K562 (cell line): ENCODE results near the gene MT2A. TPM values are rescaled to one million over a fixed set of nuclear protein-coding genes. Genes with fewer than 3 reads are reported as not detected.

Experiments used
- CBFA2T3 ChIP-seq: fragments of 450-650 bp; IDR thresholded peaks from 2 replicates; pipeline ENCODE4 v1.6.1; 2017
- EP300 ChIP-seq: IDR thresholded peaks from 2 replicates; pipeline ENCODE4 v1.6.1; 2012; ENCODE audit warnings: low read length, improper control_type of control experiment
- GTF2E2 ChIP-seq: fragments of 200-800 bp; sonication (Bioruptor generic); IDR thresholded peaks from 2 replicates; pipeline ENCODE4 v1.6.1; 2016; ENCODE audit warnings: missing genetic modification characterization, missing compliant biosample characterization
- KLF1 ChIP-seq: fragments of 450-650 bp; IDR thresholded peaks from 2 replicates; pipeline ENCODE4 v1.6.1; 2016; ENCODE audit warnings: missing genetic modification characterization, missing compliant biosample characterization
- MAFK ChIP-seq: IDR thresholded peaks from 2 replicates; pipeline ENCODE4 v1.6.1; 2011; ENCODE audit warnings: low read length, improper control_type of control experiment
- MCM7 ChIP-seq, 2 experiments: fragments of 450-650 bp; IDR thresholded peaks; 2 replicates each; pipeline ENCODE4 v1.6.1; 2016 to 2018
- MEIS2 ChIP-seq: fragments of 450-650 bp; IDR thresholded peaks from 2 replicates; pipeline ENCODE4 v1.6.1; 2014; ENCODE audit warnings: mild to moderate bottlenecking; ENCODE audit not compliant: partially characterized antibody
- NCOA2 ChIP-seq, 2 experiments: fragments of 450-650 bp; IDR thresholded peaks; 2 replicates each; pipeline ENCODE4 v1.6.1; 2018; ENCODE audit warnings: mild to moderate bottlenecking in 2 of 2, moderate library complexity in 1 of 2; ENCODE audit not compliant: partially characterized antibody in 2 of 2
- NELFE ChIP-seq: IDR thresholded peaks from 2 replicates; pipeline ENCODE4 v1.6.1; 2011; ENCODE audit warnings: mild to moderate bottlenecking; ENCODE audit not compliant: insufficient read depth, insufficient read length
- PHTF2 ChIP-seq: fragments of 250-450 bp; sonication (Bioruptor Pico); IDR thresholded peaks from 2 replicates; pipeline ENCODE4 v1.5.0; 2021; ENCODE audit warnings: mild to moderate bottlenecking
- SRSF1 ChIP-seq: fragments of 200-400 bp; formaldehyde crosslinking; IDR thresholded peaks from 2 replicates; pipeline ENCODE4 v1.6.1; 2017; ENCODE audit warnings: mild to moderate bottlenecking, low read depth, low read length, moderate library complexity
- ZNF175 ChIP-seq: fragments of 200-800 bp; sonication (Bioruptor generic); IDR thresholded peaks from 2 replicates; pipeline ENCODE4 v1.6.1; 2016; ENCODE audit warnings: low read depth, mild to moderate bottlenecking, missing genetic modification characterization, missing compliant biosample characterization
- ZNF41 ChIP-seq: fragments of 250-450 bp; sonication (Bioruptor Pico); conservative IDR thresholded peaks from 2 replicates; pipeline ENCODE4 v1.4.0; 2020; ENCODE audit warnings: mild to moderate bottlenecking
- polyA plus RNA-seq, 8 experiments: library from polyadenylated mRNA; depleted of rRNA in 4 of 8; stranded (reverse) in 5 of 8; unstranded in 3 of 8; fragments of >200 nt; fragmentation: Nextera tagmentation in 2 of 8; fragmentation: Illumina TruSeq in 1 of 8; extraction: Ambion mirVana in 2 of 8; extraction: Trizol in 1 of 8; gene quantifications; 2 replicates each; pipeline versions ENCODE4 v1.2.1 to v1.2.3, GENCODE V29; 2011 to 2014; ENCODE audit warnings: inconsistent platforms in 1 of 8, missing spikeins in 1 of 8
- total RNA-seq, 7 experiments: library from RNA; depleted of rRNA in 6 of 7; stranded (reverse); fragments of >200 nt in 6 of 7; fragmentation: Illumina TruSeq in 2 of 7; extraction: Trizol in 2 of 7; gene quantifications; 2 replicates each; pipeline versions ENCODE4 v1.2.1 to v1.2.3, GENCODE V29; 2011 to 2021; ENCODE audit warnings: low replicate concordance in 1 of 7
- TF ChIP-seq, protein P1 (sequence below): fragments of 450-650 bp; IDR thresholded peaks from 2 replicates; pipeline ENCODE4 v1.6.1; 2016; ENCODE audit warnings: mild to moderate bottlenecking, moderate library complexity
- TF ChIP-seq, protein P2 (sequence below): fragments of 250-450 bp; sonication (Bioruptor Pico); IDR thresholded peaks from 2 replicates; pipeline ENCODE4 v1.5.0; 2021

Gene MT2A
- total and polyA plus RNA-seq, 9 of the 15 experiments (the other 6 are each of a cell fraction or from before 2014, with no cell fraction given), result 2.0 to 16.9 (median 8.5) TPM

GRCh38 chr16:56608043-56608875 is at the start of gene MT2A (continued):
- TF ChIP-seq NCOA2 (IDR thresholded peaks at IDR 0.05; ENCODE audit: partially characterized antibody in 2 of 2) (no peak), EP300 (0 out of 2 replicates have a peak, but pooled peaks have one; percentile 24), NELFE (no peak), CBFA2T3 (peak; percentile 14; the same call in 1 of the 2 replicates), SRSF1 (no peak), GTF2E2 (tag) (no peak), ZNF175 (CRISPR knock-in tag) (no peak), PHTF2 (CRISPR knock-in tag) (no peak), MAFK (peak; percentile 18; the same call in 1 of the 2 replicates), MCM7 (IDR thresholded peaks at IDR 0.05) (no peak), KLF1 (tag) (no peak), ZNF41 (CRISPR knock-in tag) (no peak), MEIS2 (no peak)
- TF ChIP-seq, protein P1, sequence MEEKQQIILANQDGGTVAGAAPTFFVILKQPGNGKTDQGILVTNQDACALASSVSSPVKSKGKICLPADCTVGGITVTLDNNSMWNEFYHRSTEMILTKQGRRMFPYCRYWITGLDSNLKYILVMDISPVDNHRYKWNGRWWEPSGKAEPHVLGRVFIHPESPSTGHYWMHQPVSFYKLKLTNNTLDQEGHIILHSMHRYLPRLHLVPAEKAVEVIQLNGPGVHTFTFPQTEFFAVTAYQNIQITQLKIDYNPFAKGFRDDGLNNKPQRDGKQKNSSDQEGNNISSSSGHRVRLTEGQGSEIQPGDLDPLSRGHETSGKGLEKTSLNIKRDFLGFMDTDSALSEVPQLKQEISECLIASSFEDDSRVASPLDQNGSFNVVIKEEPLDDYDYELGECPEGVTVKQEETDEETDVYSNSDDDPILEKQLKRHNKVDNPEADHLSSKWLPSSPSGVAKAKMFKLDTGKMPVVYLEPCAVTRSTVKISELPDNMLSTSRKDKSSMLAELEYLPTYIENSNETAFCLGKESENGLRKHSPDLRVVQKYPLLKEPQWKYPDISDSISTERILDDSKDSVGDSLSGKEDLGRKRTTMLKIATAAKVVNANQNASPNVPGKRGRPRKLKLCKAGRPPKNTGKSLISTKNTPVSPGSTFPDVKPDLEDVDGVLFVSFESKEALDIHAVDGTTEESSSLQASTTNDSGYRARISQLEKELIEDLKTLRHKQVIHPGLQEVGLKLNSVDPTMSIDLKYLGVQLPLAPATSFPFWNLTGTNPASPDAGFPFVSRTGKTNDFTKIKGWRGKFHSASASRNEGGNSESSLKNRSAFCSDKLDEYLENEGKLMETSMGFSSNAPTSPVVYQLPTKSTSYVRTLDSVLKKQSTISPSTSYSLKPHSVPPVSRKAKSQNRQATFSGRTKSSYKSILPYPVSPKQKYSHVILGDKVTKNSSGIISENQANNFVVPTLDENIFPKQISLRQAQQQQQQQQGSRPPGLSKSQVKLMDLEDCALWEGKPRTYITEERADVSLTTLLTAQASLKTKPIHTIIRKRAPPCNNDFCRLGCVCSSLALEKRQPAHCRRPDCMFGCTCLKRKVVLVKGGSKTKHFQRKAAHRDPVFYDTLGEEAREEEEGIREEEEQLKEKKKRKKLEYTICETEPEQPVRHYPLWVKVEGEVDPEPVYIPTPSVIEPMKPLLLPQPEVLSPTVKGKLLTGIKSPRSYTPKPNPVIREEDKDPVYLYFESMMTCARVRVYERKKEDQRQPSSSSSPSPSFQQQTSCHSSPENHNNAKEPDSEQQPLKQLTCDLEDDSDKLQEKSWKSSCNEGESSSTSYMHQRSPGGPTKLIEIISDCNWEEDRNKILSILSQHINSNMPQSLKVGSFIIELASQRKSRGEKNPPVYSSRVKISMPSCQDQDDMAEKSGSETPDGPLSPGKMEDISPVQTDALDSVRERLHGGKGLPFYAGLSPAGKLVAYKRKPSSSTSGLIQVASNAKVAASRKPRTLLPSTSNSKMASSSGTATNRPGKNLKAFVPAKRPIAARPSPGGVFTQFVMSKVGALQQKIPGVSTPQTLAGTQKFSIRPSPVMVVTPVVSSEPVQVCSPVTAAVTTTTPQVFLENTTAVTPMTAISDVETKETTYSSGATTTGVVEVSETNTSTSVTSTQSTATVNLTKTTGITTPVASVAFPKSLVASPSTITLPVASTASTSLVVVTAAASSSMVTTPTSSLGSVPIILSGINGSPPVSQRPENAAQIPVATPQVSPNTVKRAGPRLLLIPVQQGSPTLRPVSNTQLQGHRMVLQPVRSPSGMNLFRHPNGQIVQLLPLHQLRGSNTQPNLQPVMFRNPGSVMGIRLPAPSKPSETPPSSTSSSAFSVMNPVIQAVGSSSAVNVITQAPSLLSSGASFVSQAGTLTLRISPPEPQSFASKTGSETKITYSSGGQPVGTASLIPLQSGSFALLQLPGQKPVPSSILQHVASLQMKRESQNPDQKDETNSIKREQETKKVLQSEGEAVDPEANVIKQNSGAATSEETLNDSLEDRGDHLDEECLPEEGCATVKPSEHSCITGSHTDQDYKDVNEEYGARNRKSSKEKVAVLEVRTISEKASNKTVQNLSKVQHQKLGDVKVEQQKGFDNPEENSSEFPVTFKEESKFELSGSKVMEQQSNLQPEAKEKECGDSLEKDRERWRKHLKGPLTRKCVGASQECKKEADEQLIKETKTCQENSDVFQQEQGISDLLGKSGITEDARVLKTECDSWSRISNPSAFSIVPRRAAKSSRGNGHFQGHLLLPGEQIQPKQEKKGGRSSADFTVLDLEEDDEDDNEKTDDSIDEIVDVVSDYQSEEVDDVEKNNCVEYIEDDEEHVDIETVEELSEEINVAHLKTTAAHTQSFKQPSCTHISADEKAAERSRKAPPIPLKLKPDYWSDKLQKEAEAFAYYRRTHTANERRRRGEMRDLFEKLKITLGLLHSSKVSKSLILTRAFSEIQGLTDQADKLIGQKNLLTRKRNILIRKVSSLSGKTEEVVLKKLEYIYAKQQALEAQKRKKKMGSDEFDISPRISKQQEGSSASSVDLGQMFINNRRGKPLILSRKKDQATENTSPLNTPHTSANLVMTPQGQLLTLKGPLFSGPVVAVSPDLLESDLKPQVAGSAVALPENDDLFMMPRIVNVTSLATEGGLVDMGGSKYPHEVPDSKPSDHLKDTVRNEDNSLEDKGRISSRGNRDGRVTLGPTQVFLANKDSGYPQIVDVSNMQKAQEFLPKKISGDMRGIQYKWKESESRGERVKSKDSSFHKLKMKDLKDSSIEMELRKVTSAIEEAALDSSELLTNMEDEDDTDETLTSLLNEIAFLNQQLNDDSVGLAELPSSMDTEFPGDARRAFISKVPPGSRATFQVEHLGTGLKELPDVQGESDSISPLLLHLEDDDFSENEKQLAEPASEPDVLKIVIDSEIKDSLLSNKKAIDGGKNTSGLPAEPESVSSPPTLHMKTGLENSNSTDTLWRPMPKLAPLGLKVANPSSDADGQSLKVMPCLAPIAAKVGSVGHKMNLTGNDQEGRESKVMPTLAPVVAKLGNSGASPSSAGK, result peak; percentile 41; the same call in 1 of the 2 replicates
- TF ChIP-seq, protein P2, sequence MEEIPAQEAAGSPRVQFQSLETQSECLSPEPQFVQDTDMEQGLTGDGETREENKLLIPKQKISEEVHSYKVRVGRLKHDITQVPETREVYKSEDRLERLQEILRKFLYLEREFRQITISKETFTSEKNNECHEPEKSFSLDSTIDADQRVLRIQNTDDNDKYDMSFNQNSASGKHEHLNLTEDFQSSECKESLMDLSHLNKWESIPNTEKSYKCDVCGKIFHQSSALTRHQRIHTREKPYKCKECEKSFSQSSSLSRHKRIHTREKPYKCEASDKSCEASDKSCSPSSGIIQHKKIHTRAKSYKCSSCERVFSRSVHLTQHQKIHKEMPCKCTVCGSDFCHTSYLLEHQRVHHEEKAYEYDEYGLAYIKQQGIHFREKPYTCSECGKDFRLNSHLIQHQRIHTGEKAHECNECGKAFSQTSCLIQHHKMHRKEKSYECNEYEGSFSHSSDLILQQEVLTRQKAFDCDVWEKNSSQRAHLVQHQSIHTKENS, result no peak
